Measurements from ENCODE around the gene SLC7A6OS.

SLC7A6OS gene

GRCh38 chr16:68343137-68343536 is 32.4 kb upstream of the SLC7A6OS start:
- Histone ChIP-seq H3K27me3 (ENCODE audit: control insufficient read depth in 1 of 2, insufficient read depth in 1 of 2, low read length in 2 of 2) (no peaks in the 10 kb centered on the region), H4K8ac (ENCODE audit: low read length) (no peak overlapping the region), H3K18ac (ENCODE audit: low read depth in 1 of 2, low read length in 2 of 2) (no peak overlapping the region), H3K36me3 (ENCODE audit: control insufficient read depth in 1 of 2, insufficient read depth in 2 of 2, low read depth in 1 of 2, low read length in 2 of 2) (peaks cover 61 to 83% of the 10 kb centered on the region in 2 experiments), H3K9ac (ENCODE audit: low read length) (no peak overlapping the region), H2AFZ (ENCODE audit: low read depth, low read length) (no peak overlapping the region), H2AK5ac (ENCODE audit: low read length, severe bottlenecking) (no peak overlapping the region), H2BK15ac (ENCODE audit: low read depth, poor library complexity, severe bottlenecking) (no peak overlapping the region), H3K4me3 (ENCODE audit: insufficient read depth in 1 of 2, low read depth in 1 of 2, low read length in 2 of 2) (no peak overlapping the region), H3K9me3 (ENCODE audit: control insufficient read depth, low read length) (no peaks in the 10 kb centered on the region), H3K79me1 (replicated peaks; ENCODE audit: low read length, poor library complexity, severe bottlenecking) (peaks cover 3% of the 10 kb centered on the region), H3K23ac (ENCODE audit: low read length in 2 of 2) (no peak overlapping the region), H2BK12ac (ENCODE audit: low read length in 2 of 2) (no peak overlapping the region), H2BK5ac (ENCODE audit: low read depth, low read length, poor library complexity, severe bottlenecking) (no peak overlapping the region), H3K27ac (ENCODE audit: low read length, poor library complexity, severe bottlenecking) (no peak overlapping the region), H4K91ac (ENCODE audit: low read length) (no peak overlapping the region), H2BK120ac (ENCODE audit: low read depth, low read length) (no peak overlapping the region), H3K14ac (ENCODE audit: low read length in 2 of 2) (no peak overlapping the region), H3K4me2 (ENCODE audit: low read length, poor library complexity, severe bottlenecking) (no peak overlapping the region), H3K4ac (ENCODE audit: low read depth in 1 of 2, low read length in 2 of 2) (no peak overlapping the region), H3K4me1 (ENCODE audit: control insufficient read depth, insufficient read depth, low read depth, low read length) (peaks cover 2% of the 10 kb centered on the region)
- DNase-seq, result no peak
- 96% methylated on average over 6 of the region's 7 CpGs for WGBS

- Histone ChIP-seq H2BK15ac (ENCODE audit: low read depth, poor library complexity, severe bottlenecking) (no peak overlapping the region), H3K9ac (ENCODE audit: low read length) (no peak overlapping the region), H3K27ac (ENCODE audit: low read length, poor library complexity, severe bottlenecking) (no peak overlapping the region), H2BK5ac (ENCODE audit: low read depth, low read length, poor library complexity, severe bottlenecking) (no peak overlapping the region), H3K4me1 (ENCODE audit: control insufficient read depth, insufficient read depth, low read depth, low read length) (peaks cover 2% of the 10 kb centered on the region), H3K18ac (ENCODE audit: low read depth in 1 of 2, low read length in 2 of 2) (no peak overlapping the region), H2AK5ac (ENCODE audit: low read length, severe bottlenecking) (no peak overlapping the region), H2BK120ac (ENCODE audit: low read depth, low read length) (no peak overlapping the region), H3K79me1 (replicated peaks; ENCODE audit: low read length, poor library complexity, severe bottlenecking) (peaks cover 3% of the 10 kb centered on the region), H3K14ac (ENCODE audit: low read length in 2 of 2) (no peak overlapping the region), H3K36me3 (ENCODE audit: control insufficient read depth in 1 of 2, insufficient read depth in 2 of 2, low read depth in 1 of 2, low read length in 2 of 2) (peaks cover 63 to 84% of the 10 kb centered on the region in 2 experiments), H3K27me3 (ENCODE audit: control insufficient read depth in 1 of 2, insufficient read depth in 1 of 2, low read length in 2 of 2) (no peaks in the 10 kb centered on the region), H2BK12ac (ENCODE audit: low read length in 2 of 2) (no peak overlapping the region), H4K91ac (ENCODE audit: low read length) (no peak overlapping the region), H4K8ac (ENCODE audit: low read length) (no peak overlapping the region), H3K9me3 (ENCODE audit: control insufficient read depth, low read length) (no peaks in the 10 kb centered on the region), H3K4me3 (ENCODE audit: insufficient read depth in 1 of 2, low read depth in 1 of 2, low read length in 2 of 2) (no peak overlapping the region), H3K4ac (ENCODE audit: low read depth in 1 of 2, low read length in 2 of 2) (no peak overlapping the region), H3K23ac (ENCODE audit: low read length in 2 of 2) (no peak overlapping the region), H3K4me2 (ENCODE audit: low read length, poor library complexity, severe bottlenecking) (no peak overlapping the region), H2AFZ (ENCODE audit: low read depth, low read length) (no peak overlapping the region)
- WGBS, result 96% methylated on average over 5 of the region's 7 CpGs
- DNase-seq, result no peak
These were observed 31.9 kb upstream of the SLC7A6OS start for GRCh38 chr16:68342620-68343019.

- Histone ChIP-seq H3K36me3 (ENCODE audit: control insufficient read depth in 1 of 2, insufficient read depth in 2 of 2, low read depth in 1 of 2, low read length in 2 of 2) (peaks cover 48 to 64% of the 10 kb centered on the region in 2 experiments), H3K18ac (ENCODE audit: low read depth in 1 of 2, low read length in 2 of 2) (no peak overlapping the region), H3K23ac (ENCODE audit: low read length in 2 of 2) (no peak overlapping the region), H3K9ac (ENCODE audit: low read length) (no peak overlapping the region), H3K4ac (ENCODE audit: low read depth in 1 of 2, low read length in 2 of 2) (no peak overlapping the region), H2BK12ac (ENCODE audit: low read length in 2 of 2) (no peak overlapping the region), H4K91ac (ENCODE audit: low read length) (no peak overlapping the region), H2BK5ac (ENCODE audit: low read depth, low read length, poor library complexity, severe bottlenecking) (no peak overlapping the region), H3K14ac (ENCODE audit: low read length in 2 of 2) (no peak overlapping the region), H2BK15ac (ENCODE audit: low read depth, poor library complexity, severe bottlenecking) (no peak overlapping the region), H3K79me1 (replicated peaks; ENCODE audit: low read length, poor library complexity, severe bottlenecking) (peaks cover 2% of the 10 kb centered on the region), H3K4me3 (ENCODE audit: insufficient read depth in 1 of 2, low read depth in 1 of 2, low read length in 2 of 2) (no peak overlapping the region), H2BK120ac (ENCODE audit: low read depth, low read length) (no peak overlapping the region), H3K4me1 (ENCODE audit: control insufficient read depth, insufficient read depth, low read depth, low read length) (peaks cover 4% of the 10 kb centered on the region), H3K27me3 (ENCODE audit: control insufficient read depth in 1 of 2, insufficient read depth in 1 of 2, low read length in 2 of 2) (no peaks in the 10 kb centered on the region), H4K8ac (ENCODE audit: low read length) (no peak overlapping the region), H2AK5ac (ENCODE audit: low read length, severe bottlenecking) (no peak overlapping the region), H3K4me2 (ENCODE audit: low read length, poor library complexity, severe bottlenecking) (no peak overlapping the region), H2AFZ (ENCODE audit: low read depth, low read length) (no peak overlapping the region), H3K27ac (ENCODE audit: low read length, poor library complexity, severe bottlenecking) (no peak overlapping the region), H3K9me3 (ENCODE audit: control insufficient read depth, low read length) (no peaks in the 10 kb centered on the region)
- DNase-seq, result no peak
- 96% methylated on average over 13 of the region's 13 CpGs for WGBS
These were observed 28.5 kb upstream of the SLC7A6OS start for GRCh38 chr16:68339214-68339613.

- H3K4me3 ChIP-seq (ENCODE audit: insufficient read depth in 1 of 2, low read depth in 1 of 2, low read length in 2 of 2), result no peak overlapping the region
- no peak overlapping the region for H2AK5ac ChIP-seq (ENCODE audit: low read length, severe bottlenecking)
- no peak for DNase-seq
- no peak overlapping the region for H2AFZ ChIP-seq (ENCODE audit: low read depth, low read length)
- H3K9ac ChIP-seq (ENCODE audit: low read length), result no peak overlapping the region
- H4K8ac ChIP-seq (ENCODE audit: low read length), result no peak overlapping the region
- no peak overlapping the region for H2BK12ac ChIP-seq (ENCODE audit: low read length in 2 of 2)
- no peak overlapping the region for H2BK15ac ChIP-seq (ENCODE audit: low read depth, poor library complexity, severe bottlenecking)
- H3K27me3 ChIP-seq (ENCODE audit: control insufficient read depth in 1 of 2, insufficient read depth in 1 of 2, low read length in 2 of 2), result no peaks in the 10 kb centered on the region
- WGBS, result 98% methylated on average over 15 of the region's 16 CpGs
- peaks cover 44 to 58% of the 10 kb centered on the region in 2 experiments for H3K36me3 ChIP-seq (ENCODE audit: control insufficient read depth in 1 of 2, insufficient read depth in 2 of 2, low read depth in 1 of 2, low read length in 2 of 2)
- H4K91ac ChIP-seq (ENCODE audit: low read length), result no peak overlapping the region
- peaks cover 4% of the 10 kb centered on the region for H3K4me1 ChIP-seq (ENCODE audit: control insufficient read depth, insufficient read depth, low read depth, low read length)
- no peak overlapping the region for H3K23ac ChIP-seq (ENCODE audit: low read length in 2 of 2)
- H3K18ac ChIP-seq (ENCODE audit: low read depth in 1 of 2, low read length in 2 of 2), result no peak overlapping the region
- H3K4me2 ChIP-seq (ENCODE audit: low read length, poor library complexity, severe bottlenecking), result no peak overlapping the region
- no peak overlapping the region for H3K14ac ChIP-seq (ENCODE audit: low read length in 2 of 2)
- H3K79me1 ChIP-seq (replicated peaks; ENCODE audit: low read length, poor library complexity, severe bottlenecking), result peaks cover 2% of the 10 kb centered on the region
- H2BK5ac ChIP-seq (ENCODE audit: low read depth, low read length, poor library complexity, severe bottlenecking), result no peak overlapping the region
- H3K27ac ChIP-seq (ENCODE audit: low read length, poor library complexity, severe bottlenecking), result no peak overlapping the region
- no peak overlapping the region for H3K4ac ChIP-seq (ENCODE audit: low read depth in 1 of 2, low read length in 2 of 2)
- no peak overlapping the region for H2BK120ac ChIP-seq (ENCODE audit: low read depth, low read length)
- no peaks in the 10 kb centered on the region for H3K9me3 ChIP-seq (ENCODE audit: control insufficient read depth, low read length)
These were observed 27.8 kb upstream of the SLC7A6OS start for GRCh38 chr16:68338326-68339119.
